NCI-H524 treated with DMSO at 0.1 percent for 48 hours (cell line): ENCODE data around the gene GLB1L3.
A peak's percentile ranks its signal among the peaks of the same experiment; 100 is the strongest.
"Not testable (repeated sequence)": the region's sequence is repeated elsewhere in the genome, so short reads cannot be mapped to it uniquely, and the experiment has no call there.

Source experiments
- DNase-seq: peaks from one replicate; lab custom pipeline; 2025; lab: John Stamatoyannopoulos, UW

The GLB1L3 gene

DNA sequence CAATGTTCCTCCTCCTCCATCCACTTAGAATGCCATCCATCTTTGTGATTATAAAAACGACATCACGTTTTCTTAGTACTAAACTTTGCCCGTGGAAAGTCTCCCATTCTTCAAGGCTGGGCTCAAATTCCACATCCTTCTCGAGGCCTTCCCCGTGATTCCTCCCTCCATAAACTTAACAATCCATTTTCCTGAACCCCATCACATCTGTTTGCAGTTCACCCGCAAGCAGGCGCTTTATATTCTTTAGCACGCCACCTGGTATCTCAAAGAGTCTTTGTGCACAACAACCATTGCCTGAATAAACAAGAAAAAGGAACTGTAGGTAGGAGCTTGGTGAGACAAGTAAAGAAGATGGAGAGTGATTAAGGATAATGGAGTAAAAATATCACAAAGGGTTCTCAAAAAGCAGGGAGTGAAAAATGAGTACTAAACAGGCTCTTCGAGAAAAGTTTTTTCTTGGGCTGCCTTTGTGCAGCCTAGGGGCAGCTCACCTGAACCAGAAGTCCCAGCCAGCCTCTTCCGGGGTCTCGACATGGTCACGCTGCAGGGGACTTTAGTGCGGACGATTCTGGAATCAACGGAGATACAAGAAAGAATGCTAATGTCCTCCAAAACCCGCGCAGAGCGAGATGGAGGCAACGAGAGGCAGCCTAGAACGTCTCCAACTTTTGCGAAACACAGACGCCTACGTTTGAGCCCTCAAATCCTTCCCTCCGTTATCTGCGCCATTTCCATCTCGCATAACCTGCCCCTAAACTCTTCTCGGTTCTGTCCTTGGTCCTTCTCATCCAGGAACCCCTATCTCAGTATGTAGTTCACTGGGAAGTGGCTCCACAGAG is 23.6 kb upstream of the GLB1L3 start:
- no peak for DNase-seq

DNA sequence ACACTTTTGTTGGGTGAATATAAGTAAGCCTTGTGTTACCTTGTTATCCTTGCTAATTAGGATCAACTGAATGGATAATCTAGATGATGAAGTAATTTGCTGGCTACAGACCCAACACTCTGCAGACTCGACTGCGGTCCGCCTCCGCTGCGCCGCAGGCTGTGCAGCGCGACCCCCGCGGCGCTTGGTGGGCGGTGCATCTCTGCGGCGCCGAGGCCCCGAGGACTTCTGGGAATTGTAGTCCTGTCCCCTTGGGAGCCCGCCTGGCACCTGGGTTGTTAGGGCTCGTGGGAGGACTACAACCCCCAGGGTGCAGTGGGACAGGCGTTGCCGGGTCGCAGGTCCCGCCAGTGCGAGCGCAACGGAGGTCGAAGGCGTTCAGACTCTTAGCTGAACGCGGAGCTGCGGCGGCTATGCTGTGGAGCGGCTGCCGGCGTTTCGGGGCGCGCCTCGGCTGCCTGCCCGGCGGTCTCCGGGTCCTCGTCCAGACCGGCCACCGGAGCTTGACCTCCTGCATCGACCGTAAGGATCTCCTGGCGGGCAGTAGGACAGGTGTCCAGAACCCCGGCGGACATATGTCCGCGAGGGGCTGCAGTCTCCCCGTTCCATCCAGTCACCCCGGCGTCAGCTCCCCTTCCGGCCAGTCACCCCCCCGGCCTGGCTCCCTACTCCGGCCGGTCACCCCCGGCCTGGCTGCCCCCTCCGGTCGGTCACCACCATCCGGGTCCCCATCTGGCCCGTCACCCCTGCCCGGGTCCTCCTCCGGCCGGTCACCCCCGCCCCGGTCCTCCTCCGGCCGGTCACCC is 22.8 kb upstream of the GLB1L3 start, which contains the start of the genes ACAD8 and THYN1:
ACAD8 (plus strand) TSS at position 381 of the 806 bp plus-strand sequence; CDS start at position 414, 33 bp downstream.
THYN1 (minus strand) TSS at position 165 of the 806 bp plus-strand sequence. CDS start 470 bp downstream, outside the sequence.
- DNase-seq, result peak; percentile 53

DNA sequence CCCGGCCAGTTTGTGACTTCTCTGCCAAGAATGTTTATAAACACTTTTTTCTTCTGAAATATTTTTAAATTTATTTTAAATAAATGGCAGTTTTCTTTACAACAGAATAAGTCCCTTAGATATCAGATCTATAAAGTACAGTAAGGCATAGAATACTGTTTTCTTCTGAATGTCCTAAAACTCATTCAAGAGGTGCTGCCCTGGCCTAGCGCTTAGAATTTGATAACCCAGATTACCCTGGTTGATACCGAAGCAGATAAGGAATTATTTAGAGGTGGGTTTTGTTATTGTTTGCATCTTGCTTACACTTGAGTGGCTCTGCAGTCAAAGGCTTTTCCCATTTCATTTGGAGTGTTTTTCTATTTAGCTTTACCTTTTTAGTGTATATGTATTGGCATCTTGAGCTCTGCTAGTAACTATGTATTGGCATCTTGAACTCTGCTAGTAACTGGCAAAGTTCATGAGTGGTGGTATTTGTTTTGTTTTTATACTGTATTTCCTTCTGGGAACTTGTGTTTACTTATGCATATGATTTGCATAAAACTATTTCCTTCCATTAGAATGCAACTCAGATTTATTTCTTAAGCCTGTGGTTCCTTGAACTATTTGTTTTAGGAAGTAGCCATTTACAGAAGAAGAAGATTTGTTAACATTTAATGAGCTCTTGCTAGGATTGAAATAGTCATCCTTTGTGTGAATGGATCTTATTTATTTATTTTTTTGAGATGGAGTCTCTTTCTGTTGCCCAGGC is 21.6 kb upstream of the GLB1L3 start:
- no peak for DNase-seq

DNA sequence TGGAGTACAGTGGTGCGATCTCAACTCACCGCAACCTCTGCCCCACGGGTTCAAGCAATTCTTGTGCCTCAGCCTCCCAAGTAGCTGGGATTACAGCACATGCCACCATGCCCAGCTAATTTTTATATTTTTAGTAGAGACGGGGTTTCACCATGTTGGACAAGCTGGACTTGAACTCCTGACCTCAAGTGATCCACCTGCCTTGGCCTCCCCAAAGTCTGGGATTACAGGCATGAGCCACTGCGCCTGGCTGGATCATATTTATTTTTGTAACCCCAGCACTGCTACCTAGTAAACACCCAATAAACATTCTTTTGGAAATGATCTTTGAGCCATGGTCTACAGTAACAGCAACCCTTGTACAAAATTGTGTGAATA is 21.0 kb upstream of the GLB1L3 start:
- DNase-seq, result not testable (repeated sequence)

DNA sequence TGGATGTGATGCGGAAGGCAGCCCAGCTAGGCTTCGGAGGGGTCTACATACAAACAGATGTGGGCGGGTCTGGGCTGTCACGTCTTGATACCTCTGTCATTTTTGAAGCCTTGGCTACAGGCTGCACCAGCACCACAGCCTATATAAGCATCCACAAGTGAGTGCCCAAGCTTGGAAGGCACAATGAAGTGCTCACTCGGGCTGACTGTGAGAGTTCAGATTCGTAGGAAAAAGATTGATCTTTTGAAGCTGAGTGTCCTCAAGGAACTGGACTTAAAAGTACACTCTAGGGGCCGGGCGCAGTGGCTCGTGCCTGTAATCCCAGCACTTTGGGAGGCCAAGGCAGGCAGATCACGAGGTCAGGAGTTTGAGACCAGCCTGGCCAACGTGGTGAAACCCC is 19.1 kb upstream of the GLB1L3 start:
- DNase-seq, result no peak

- DNase-seq, result no peak
Observed at GRCh38 chr11:134258577-134258976, 17.6 kb upstream of the GLB1L3 start.

- DNase-seq, result no peak
Observed at GRCh38 chr11:134260503-134260902, 15.7 kb upstream of the GLB1L3 start.

- DNase-seq, result no peak
Observed at GRCh38 chr11:134260983-134261382, 15.2 kb upstream of the GLB1L3 start.

DNA sequence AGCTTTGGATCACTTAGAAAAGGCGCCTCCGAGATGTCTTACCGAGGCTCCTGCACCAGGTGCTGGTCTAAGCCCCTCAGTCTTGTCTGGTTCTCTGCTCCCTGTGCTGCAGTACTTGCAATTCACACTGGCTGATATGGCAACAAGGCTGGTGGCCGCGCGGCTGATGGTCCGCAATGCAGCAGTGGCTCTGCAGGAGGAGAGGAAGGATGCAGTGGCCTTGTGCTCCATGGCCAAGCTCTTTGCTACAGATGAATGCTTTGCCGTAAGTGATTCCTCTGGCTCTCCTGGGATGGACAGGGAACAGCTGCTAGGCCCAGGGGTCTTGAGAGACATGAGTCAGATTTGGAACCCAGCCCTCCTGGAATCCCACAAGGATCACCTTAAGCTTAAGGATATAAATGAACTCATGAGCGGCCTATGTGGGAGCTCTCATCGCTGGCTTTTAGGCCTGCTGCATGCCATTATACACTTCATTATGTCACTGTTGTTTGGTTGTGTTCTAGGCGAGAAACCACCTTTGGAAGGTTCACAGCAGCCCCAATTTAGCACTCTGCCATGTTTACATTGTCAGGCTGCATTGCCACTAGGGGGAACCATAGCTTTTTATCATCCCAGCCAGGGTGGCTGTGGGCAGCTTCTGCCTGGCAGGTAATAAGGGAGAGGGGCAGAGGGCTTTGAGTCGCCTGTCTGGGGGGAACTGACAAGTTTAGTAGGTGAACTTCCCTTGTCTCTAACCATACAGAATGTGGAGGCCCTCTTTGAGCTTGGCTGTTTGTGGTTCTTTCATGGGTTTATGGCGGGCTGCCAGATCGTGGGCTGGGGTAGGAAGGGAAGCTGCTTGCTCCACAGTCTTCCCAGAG is 14.3 kb upstream of the GLB1L3 start:
- no peak for DNase-seq

GRCh38 chr11:134264966-134265764 is 11.0 kb upstream of the GLB1L3 start:
- DNase-seq, result no peak

- no peak for DNase-seq
Observed at GRCh38 chr11:134266440-134266839, 9.7 kb upstream of the GLB1L3 start.

- DNase-seq, result no peak
Observed at GRCh38 chr11:134266841-134267251, 9.3 kb upstream of the GLB1L3 start.

DNA sequence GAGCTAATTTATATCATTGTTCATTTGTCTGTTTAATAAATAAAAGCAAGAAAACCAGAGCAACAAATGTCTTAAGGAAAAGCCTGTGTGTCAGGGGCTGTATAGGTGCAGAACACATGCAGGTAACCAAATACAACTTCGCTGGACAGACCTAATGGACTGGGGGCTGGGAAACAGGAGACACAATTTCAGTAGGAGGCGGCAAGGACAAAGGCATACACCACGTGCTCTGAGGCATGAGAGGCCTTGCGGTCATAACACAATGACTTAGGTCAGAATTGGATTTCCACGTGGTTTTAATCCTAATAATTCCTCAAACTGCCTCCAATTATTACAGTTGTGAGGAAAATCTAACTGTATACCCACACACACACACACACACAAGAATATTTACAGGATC is 8.7 kb upstream of the GLB1L3 start:
- DNase-seq, result no peak

DNA sequence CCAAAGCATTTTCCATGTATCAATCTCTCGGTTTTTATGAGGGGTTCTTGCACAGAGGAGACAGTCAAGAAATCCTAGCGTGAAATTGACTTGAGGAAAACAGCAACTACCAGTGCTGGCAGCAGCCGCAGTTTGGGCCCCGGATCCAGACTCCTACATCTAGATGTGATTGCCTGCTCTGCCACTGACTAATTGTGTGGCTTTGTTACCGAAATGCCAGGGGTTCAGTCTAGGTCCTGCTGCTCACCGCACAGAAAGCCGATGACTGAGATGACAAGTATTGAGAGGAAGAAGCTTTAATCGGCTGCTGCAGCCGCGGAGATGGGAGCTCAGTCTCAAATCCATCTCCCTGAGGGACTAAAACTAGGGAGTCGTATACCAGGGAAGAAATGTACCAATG is 8.2 kb upstream of the GLB1L3 start:
- DNase-seq, result no peak

DNA sequence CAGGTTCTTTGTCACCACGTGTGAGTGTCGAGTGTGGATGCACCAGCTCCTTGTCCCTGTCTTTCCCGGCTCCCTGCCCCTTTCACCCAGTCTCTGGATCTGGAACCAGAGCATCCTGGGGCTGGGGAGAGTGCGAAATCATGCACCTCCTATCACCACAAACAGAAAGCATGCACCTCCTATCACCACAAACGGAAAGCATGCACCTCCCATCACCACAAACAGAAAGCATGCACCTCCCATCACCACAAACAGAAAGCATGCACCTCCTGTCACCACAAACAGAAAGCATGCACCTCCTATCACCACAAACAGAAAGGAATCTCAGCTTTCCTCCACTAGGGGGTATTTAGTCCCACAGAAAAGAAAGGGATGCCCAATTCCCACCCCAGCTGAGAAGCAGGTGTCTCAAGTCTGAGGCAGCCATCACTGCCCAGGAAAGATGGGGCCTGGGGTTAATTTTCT is 5.9 kb upstream of the GLB1L3 start:
- DNase-seq, result no peak

GRCh38 chr11:134271978-134272377 is 4.2 kb upstream of the GLB1L3 start:
- no peak for DNase-seq

DNA sequence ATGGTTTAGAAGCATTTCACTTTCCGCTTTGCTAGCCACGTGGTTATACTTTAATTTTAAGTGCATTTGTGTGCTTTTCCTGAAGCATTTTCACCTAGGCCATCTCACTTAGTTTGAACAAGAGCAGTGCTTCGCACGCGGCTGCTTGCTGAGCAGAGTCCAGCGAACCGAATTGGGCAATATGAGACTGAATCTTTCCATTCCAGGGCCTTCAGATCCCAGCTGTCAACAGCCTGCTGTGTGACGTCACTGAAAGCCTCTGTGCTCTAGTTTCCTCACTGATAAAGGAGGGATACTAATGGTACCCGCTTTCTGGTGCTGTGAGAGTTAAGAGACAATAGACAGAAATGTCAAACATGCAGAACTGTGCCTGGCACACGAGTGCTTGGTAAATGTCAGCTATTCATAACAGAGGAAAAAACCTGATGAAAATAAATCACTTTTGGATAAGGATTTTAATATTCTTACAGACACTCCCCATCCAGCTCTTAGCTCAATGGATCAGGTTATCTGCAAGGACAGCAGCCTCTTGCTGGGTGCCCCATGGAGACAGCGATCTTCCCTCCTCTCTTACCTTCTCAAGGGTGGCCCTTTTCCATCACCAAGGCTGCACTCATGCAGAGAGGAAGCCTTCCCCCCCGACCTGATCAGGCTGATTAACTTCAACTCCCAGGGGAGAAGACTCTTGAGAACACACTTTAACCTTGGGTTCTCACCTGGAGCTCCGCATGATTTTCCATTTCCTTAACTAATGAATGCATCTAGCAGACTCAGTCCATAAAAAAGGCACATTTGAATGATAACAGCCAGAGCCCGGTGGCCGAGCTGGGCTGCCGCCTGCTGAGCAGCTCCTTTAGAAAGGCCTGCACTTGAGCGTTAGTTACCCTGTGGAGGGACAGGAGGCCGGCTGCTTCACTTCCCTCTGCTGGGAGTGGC is 3.5 kb upstream of the GLB1L3 start:
- no peak for DNase-seq

DNA sequence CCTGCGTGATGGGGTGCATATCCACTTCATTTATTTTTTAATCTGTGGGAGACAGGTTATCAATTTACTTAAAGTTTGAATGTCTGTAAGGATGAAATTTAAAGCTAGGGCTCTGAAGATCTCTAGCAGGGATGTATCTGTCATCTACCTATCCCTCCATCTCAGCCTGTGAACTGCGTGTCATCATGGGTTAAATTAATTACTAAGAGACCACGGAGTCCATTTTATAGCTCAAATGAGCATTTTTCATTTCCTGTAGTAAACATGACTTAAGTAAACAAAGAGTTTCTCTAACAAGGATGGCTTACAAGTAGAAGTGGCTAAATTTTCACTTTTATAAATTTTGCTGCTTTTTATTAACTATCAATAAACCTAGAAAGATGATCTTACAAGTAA is 2.9 kb upstream of the GLB1L3 start:
- no peak for DNase-seq

DNA sequence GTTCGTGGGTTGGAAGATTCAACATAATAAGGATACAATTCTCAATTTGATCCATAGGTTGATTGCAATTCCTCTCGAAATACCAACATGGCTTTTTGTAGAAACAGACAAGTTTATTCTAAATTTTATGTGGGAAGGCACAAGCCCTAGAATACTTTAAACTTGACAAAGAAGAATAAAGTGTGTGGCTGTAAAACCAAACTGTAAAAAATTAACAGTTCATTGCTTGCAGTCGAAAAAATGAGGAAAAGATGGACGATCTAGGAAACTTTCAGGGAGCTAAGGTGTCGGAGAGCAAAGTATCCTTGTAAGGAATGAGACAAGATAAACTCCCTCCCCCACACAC is 1.0 kb upstream of the GLB1L3 start:
- no peak for DNase-seq
